IPS-NIHi7 (cell line): Measurements from ENCODE around the gene ATG101.

Experiments used
- DNase-seq: peaks from one replicate; pipeline ENCODE4 v3.0.0; 2012; ENCODE audit warnings: mixed read lengths; ENCODE audit errors: extremely low spot score

The ATG101 gene

DNA sequence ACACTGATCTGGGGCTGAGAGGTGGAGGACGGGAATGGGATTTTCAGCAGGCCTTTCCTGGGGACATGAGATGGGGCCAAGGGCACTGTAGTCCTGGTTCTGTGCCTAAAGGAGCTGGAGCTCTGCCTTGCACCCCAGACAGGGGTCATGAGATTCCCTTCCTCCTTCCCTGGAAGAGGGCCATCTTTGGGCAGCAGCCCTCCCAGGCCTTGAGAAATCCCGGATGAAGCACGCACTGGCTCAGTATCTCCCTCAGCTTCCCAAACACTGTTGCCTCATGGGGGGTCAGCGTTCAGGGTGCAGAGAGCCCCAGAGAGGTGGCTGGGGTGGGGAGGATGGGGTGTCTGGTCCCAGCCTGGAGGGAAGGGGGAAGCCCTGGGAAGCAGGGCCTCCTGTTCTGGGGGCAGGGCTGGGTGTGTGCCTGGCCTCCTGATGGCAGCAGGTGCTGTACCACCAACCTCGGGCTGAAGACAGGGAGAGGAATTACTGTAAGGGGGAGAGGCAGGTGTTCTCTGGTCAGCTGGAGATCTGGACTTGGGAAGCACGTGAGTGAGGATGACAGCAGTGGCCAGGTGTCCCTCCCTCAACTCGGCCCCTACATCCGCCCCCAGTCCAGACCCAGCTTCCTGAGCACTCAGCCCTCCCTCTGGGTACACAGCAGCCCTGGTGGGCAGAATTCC lies 26.9 kb upstream of the ATG101 start:
- DNase-seq = no peak

DNA sequence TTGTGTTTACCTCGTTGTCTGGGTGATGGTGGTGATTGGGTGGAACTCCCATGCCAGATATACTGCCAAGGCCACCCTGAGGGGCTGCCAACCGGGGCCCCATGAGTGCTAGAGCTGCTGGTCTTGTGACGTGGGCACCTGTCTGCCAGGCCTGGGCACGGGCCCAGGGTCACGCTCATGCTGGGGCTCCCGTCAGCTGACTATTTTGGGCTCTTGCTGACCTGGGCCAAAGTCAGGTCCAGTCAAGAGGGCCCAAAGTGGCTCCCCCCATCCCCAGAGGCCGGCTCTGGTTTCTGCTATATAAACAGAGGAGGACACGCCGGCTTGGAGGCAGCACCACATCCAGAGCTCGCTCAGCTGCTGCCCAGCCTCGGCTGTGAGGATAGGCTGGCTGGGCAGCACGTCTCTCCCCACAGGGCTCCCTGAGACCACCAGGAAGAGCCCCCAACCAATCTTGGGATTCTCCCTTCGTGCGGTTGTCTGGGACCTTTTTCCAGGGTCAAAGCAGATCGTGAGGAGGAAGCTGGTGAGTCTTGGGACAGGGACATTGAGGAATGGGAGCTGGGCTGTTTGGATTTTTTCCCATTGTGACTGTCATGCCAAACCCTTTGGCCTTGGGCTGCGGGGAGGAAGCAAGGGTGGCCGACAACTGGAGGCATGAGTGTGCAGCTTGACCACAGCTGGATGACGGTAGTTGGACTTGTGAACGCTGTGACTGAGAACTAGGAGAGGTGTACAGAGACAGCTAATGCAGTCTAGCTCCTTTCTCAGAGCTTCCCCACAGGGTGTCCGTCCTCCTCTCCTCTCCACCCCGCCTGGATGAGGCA lies 26.2 kb upstream of the ATG101 start:
- DNase-seq = no peak

DNA sequence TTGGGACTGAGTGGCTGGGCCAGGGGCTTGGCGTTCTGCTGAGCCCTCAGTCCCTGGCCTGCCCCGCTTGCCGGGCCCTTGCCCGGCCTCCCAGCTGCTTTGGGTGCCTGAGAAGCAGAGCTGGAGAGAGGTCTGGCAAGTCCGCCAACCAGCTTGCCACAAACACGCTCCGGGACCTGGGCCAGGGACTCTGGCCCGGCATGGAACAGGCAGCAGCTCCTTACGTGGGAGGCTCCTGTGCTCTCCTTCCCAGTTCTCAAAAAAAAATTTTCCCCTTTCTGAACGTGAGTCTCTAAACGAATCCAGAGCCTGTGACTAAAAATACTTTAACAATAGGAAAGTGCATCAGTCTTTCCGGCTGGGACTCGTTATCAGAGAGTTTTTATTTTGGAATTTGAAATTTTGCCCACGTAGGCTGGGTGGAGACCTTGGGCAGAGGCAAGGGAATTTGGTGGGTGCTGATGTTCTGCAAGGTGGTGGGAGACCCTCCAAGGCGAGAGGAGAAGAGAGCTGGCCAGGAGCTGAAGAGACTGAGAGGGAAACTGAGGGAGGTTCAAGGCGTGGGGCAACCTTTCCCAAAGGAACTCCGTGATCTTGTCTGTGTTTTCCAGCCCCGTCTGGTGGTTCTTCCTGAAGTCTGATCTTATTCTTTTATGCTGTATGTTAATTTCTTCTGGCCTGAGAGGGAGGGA lies 25.3 kb upstream of the ATG101 start:
- no peak for DNase-seq

DNA sequence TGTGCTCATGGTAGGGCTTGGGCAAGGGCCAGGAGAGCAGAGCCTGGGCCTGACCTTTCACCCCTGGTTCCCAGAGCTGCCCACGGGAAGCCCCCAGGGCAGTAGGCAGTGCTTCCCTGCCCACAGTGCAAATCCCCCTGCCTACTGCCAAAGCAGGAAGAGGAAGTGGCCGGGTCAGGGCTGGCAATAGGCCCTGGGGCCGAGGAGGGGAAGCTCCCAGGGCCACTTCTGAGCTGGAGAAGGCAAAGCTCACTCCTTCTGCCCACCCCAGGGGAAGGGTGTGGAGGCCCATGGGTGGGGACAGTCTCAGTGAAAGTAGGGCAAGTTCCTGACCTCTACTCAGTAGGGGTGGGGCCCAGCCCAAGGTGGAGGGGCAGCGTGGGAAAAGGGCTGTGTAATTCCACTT lies 24.0 kb upstream of the ATG101 start:
- no peak for DNase-seq

DNA sequence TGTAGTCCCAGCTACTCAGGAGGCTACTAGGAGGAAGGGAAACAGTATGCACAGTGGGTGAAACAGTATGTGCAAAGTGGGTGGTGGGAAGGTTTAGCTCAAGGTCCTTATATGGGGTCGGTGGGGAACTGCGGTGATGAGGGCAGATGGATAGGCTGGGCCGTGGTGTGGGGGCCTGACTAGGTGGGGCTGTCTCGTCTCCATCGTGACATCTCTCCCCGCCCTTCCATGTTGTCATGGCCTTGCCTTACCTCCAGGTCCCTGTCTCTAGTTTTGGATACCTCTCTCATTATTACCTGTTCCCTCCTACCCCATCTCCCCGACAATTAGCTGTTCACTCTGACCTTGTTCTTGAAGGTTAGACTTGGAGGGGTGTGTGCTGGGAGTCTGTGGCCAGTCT lies 22.9 kb upstream of the ATG101 start:
- DNase-seq = no peak

DNA sequence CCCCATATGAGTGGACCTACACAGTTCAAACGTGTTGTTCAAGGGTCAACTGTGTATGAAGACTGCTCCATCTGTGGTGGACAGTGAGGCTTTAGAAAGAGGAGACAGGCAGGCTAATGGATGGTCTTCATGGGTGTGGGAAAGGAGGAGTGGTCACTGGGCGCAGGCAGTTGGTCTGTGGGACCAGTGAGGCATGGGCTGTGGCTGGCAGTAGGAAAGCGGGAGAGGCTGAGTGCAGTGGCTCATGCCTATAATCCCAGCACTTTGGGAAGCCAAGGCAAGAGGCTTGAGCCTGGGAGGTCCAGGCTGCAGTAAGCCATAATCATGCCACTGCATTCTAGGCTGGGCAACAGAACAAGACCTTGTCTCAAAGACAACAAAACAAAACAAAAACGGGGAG lies 20.5 kb upstream of the ATG101 start:
- DNase-seq = no peak

DNA sequence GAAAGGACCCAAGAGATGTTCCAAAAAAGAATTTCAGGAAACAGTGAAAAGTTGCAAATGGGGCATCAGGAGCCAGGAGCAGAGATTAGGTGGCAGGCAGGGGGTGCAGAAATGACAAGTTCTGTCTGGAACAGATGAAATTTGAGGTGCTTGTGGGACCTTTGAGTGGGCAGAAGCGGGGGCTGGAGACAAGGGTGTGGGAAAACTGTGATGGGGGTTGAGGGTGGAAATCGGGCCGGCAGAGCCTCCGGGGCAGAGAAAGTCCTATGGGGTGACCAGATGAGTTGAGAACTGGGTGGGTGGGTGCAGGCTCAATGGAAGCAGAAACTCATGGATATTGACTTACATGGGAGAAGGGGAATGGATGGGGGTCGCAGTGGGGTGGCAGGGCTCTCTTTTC lies 20.1 kb upstream of the ATG101 start:
- no peak for DNase-seq

DNA sequence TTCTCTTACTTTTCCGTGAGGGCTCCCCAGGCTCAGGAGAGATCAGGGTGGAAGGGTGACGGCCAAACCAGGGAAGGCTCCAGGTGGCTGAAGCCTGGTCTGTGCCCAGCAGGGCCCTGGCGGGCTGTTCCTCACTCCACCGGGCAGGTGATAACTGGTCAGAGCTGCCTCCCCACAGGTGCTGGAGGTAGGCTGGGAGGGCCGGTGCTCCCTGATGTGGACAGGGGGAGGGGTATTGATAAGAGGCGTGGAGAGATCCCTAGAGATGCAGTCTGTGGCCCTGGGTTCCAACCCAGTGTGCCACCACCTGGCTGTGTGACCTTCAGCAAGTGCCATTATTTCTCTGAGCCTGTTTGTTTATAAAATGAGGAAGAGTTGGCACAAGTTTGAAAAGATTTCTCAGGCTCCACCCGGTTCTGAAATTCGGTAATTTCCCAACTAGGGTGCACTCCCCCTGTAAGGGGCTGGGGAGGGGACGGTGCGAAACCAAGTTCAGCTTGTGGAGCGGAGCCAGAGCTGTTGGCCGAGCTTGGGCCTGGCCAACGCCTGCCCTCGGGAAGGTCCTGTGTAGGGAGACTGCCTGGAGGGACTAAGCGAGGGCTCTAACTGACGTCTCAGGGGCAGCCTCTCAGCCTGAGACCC lies 19.5 kb upstream of the ATG101 start:
- DNase-seq = peak; percentile 64

DNA sequence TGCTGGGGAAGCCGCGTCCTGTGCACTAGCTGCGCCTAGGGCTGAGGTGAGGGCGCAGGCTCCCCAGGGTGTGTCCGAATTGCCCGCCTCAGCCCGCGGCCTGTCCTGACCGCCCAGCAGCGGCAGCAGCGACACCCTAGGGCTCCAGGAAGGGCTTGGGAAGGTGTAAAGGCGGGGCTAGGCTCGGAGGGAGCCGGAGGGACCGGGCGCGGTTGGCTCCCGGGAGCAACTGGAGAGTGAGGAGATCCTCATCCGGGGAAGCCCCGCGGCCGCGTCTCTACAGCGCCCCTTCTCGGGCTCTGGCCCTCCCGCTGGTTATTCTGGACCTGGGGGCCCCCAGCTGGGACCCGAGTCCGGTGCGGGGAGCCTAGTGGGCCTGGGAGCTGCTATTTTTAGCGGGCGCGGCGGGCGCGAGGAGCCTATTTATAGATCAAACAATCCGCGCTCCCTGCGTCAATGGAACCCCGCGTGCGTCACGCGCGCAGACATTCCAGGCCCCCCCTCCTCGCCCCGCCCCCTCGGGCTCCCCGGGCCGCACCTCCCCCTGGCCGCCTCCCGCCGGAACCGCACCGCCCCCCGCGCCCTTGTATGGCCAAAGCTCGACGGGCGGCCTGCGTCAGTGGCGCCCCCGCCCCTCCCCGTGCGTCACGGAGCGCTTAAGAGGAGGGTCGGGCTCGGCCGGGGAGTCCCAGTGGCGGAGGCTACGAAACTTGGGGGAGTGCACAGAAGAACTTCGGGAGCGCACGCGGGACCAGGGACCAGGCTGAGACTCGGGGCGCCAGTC lies 18.8 kb upstream of the ATG101 start, which contains the start of gene NR4A1:
NR4A1 (plus strand) TSS at position 685 of the 784 bp plus-strand sequence. CDS start 2,887 bp downstream, outside the sequence.
- DNase-seq = peak; percentile 93

DNA sequence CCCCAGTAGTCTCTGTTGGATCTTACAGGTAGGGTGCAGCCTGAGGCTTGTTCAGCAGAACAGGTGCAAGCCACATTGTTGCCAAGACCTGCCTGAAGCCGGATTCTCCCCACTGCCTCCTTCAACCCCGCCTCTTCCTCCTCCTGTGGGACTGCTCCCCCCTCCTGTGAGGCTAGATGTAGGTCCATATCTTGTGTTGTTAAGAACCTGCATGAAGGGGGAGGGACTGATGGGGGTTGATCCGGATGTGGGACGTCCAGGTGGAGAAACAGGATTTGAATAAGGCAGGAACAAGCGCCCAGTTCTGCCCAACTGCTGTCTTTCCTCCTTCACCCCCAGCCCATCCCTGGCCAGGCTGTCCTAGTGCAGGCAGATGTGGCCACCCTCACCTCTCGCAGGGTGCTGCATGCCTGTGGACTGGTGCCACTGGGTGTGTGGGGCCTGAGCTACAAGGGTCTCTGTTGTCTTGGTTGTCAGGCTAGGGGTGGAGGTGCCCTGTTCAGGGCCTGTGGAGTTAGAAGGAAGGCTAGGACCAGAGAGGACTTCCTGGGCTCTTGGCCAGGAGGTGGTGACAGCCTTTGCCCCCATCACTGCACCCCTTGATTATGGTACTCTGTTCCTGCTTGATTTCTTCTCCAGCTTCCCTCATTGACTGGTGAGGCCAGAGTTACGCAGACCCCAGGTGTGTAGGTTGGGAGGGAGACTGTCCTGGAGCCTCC lies 17.2 kb upstream of the ATG101 start:
- DNase-seq = no peak

DNA sequence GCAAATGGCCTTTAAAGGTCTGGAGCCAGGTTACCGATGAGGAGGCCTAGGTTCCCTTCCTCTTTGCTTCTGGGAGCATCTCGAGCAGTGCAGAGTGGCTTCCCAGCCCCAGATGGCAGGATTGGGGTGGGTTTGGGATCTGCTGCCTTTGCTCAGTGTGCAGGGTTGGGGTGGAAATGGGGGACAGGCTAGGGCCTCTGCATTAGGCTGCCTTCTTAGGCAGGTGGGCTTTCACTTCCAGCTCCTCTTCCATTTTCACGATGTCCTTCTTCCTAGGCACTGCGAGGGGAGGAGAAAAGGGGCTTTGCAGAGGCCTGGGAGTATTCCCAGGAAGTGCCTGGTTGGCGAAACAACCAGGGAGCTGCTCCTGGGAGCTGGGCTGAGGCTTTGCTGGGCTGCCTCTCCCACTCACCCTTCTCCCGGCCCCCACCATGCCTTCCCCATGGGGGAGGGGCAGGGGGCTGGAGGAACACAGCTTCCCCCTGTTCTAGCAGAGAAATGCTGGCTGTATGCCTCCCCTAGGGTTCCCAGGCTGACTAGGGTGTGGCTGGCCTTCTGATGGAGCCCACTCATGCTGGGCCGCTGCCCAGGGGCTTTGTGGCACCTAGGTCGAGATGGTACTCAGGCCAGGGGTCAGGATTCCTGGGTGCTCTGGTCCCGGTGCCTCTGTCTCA lies 16.1 kb upstream of the ATG101 start:
- DNase-seq = no peak

DNA sequence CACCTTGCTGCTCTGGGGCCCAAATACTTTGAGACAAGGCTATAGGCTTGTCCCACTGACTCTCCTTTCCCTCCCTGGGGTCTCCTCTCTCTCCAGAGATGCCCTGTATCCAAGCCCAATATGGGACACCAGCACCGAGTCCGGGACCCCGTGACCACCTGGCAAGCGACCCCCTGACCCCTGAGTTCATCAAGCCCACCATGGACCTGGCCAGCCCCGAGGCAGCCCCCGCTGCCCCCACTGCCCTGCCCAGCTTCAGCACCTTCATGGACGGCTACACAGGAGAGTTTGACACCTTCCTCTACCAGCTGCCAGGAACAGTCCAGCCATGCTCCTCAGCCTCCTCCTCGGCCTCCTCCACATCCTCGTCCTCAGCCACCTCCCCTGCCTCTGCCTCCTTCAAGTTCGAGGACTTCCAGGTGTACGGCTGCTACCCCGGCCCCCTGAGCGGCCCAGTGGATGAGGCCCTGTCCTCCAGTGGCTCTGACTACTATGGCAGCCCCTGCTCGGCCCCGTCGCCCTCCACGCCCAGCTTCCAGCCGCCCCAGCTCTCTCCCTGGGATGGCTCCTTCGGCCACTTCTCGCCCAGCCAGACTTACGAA lies 15.4 kb upstream of the ATG101 start:
- no peak for DNase-seq

DNA sequence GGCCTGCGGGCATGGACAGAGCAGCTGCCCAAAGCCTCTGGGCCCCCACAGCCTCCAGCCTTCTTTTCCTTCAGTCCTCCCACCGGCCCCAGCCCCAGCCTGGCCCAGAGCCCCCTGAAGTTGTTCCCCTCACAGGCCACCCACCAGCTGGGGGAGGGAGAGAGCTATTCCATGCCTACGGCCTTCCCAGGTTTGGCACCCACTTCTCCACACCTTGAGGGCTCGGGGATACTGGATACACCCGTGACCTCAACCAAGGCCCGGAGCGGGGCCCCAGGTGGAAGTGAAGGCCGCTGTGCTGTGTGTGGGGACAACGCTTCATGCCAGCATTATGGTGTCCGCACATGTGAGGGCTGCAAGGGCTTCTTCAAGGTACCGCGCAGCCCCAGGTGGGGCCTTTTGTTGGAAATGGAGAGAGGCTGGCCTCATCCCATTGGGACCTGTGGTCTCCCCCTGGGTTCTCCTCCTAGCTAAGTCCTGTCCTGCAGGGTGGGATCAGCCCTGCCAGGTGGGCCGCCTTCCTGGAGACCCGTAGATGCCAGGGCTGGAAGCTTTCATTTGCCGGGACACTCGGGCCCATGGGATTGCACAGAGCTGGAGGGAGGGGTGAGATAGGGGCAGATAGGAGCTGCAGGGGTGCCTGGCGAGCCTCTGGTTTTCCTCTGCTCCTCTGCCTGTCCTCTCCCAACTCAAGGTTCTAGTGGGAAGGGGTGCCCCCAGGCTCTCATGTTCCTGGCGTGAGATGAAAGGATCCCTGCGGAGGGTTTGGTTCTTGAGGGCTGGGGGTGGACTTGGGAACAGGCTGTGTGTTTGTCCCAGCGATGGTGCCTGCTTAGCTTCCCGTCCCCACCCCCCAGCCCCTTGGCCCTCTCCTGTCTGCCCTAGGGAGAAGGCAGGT lies 14.7 kb upstream of the ATG101 start:
- no peak for DNase-seq

DNA sequence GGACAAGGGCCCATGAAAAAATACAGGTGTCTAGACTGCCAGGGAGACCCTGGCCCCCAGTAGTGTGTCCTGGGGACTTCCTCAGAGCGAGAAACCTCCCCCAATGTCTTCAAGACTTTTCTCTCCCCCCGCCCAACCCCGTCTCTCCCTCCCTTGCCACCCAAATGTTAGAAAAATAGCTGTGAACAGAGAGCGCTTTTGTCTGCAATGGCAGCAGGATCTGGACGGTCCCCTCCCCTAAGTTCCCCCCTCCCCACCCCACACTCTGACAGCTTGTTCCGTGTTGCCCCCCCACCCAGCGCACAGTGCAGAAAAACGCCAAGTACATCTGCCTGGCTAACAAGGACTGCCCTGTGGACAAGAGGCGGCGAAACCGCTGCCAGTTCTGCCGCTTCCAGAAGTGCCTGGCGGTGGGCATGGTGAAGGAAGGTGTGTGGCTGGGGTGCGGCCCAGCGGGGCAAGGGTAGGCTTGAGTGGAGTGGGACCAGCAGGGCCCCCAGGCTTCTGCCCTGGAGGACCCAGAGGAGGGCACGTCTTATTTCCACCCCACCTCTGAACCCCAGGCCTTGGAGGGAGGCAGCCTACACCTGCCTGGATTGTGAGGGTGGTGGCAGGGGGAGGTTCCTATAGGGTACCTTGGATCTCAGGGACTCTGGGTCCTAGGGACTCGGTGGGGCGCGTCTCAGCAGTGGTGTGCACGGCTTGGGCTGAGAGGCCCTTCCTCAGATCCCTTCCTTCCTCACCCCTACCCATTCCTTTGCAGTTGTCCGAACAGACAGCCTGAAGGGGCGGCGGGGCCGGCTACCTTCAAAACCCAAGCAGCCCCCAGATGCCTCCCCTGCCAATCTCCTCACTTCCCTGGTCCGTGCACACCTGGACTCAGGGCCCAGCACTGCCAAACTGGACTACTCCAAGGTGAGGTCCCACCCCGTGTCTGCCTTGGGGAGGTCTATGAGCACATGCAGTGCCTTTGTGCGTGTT lies 13.8 kb upstream of the ATG101 start:
- no peak for DNase-seq

DNA sequence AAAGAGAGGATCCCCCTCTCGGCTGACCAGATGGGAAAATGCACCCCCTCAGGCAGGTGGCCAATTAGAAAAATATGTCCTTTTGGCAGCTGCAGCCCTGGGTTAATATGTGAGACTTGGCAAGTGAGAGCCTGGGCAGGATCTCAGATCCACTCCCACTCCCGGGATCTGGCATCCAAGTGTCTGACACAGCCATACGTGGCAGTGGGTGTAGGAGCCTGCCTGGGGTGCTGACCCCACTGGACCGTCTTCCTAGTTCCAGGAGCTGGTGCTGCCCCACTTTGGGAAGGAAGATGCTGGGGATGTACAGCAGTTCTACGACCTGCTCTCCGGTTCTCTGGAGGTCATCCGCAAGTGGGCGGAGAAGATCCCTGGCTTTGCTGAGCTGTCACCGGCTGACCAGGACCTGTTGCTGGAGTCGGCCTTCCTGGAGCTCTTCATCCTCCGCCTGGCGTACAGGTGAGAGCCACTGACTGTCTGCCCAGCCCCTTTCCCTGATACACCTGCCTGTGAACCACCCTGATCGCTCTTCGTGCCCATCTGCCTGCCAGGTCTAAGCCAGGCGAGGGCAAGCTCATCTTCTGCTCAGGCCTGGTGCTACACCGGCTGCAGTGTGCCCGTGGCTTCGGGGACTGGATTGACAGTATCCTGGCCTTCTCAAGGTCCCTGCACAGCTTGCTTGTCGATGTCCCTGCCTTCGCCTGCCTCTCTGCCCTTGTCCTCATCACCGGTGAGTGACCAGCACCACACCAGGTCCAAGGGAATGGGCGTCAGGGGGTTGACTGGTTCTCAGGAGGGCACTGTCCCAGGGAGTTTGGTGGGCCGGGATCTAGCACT lies 12.8 kb upstream of the ATG101 start:
- DNase-seq = no peak
